Measurements from ENCODE around the gene CCDC24. TPM values are rescaled to one million over a fixed set of nuclear protein-coding genes. Genes with fewer than 3 reads are reported as not detected.

The CCDC24 gene
- total RNA-seq, 1 donor from 2014 or later, result 1.4 TPM

GRCh38 chr1:44031252-44032169 lies 40.1 kb downstream of the CCDC24 start, which contains the start of gene SLC6A9:
SLC6A9 (minus strand) TSS chr1:44031462; CDS start chr1:44024277, 7,185 bp downstream.
- Histone ChIP-seq H3K27ac (replicated peaks) (peak within 1 kb of the TSS; percentile 78), H3K27me3 (ENCODE audit: low read depth) (no peaks in the 10 kb centered on the region), H3K4me3 (peak within 1 kb of the TSS; percentile 93), H3K9me3 (replicated peaks) (no peaks in the 10 kb centered on the region), H3K4me1 (peaks cover 46% of the 10 kb centered on the region), H3K36me3 (no peaks in the 10 kb centered on the region)
- intact Hi-C loops (cut with micrococcal nuclease), result no loop called here
- peak; percentile 33 for DNase-seq
- TF ChIP-seq, protein P1, sequence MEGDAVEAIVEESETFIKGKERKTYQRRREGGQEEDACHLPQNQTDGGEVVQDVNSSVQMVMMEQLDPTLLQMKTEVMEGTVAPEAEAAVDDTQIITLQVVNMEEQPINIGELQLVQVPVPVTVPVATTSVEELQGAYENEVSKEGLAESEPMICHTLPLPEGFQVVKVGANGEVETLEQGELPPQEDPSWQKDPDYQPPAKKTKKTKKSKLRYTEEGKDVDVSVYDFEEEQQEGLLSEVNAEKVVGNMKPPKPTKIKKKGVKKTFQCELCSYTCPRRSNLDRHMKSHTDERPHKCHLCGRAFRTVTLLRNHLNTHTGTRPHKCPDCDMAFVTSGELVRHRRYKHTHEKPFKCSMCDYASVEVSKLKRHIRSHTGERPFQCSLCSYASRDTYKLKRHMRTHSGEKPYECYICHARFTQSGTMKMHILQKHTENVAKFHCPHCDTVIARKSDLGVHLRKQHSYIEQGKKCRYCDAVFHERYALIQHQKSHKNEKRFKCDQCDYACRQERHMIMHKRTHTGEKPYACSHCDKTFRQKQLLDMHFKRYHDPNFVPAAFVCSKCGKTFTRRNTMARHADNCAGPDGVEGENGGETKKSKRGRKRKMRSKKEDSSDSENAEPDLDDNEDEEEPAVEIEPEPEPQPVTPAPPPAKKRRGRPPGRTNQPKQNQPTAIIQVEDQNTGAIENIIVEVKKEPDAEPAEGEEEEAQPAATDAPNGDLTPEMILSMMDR (IDR thresholded peaks at IDR 0.05; ENCODE audit: borderline replicate concordance), result no peak

GRCh38 chr1:44032170-44032790 lies 40.9 kb downstream of the CCDC24 start:
- Histone ChIP-seq H3K9me3 (replicated peaks) (no peaks in the 10 kb centered on the region), H3K27ac (replicated peaks) (peak overlapping the region; percentile 12), H3K36me3 (no peaks in the 10 kb centered on the region), H3K27me3 (ENCODE audit: low read depth) (no peaks in the 10 kb centered on the region), H3K4me3 (no peak overlapping the region), H3K4me1 (peaks cover 51% of the 10 kb centered on the region)
- intact Hi-C loops (cut with micrococcal nuclease), result no loop called here
- TF ChIP-seq, protein P1 (IDR thresholded peaks at IDR 0.05; ENCODE audit: borderline replicate concordance), result no peak
- DNase-seq, result no peak

GRCh38 chr1:44033041-44033575 lies 41.7 kb downstream of the CCDC24 start:
- H3K4me3 ChIP-seq, result no peak overlapping the region
- H3K27ac ChIP-seq (replicated peaks), result no peak overlapping the region
- no peaks in the 10 kb centered on the region for H3K9me3 ChIP-seq (replicated peaks)
- DNase-seq, result no peak
- peaks cover 51% of the 10 kb centered on the region for H3K4me1 ChIP-seq
- no peaks in the 10 kb centered on the region for H3K27me3 ChIP-seq (ENCODE audit: low read depth)
- no peaks in the 10 kb centered on the region for H3K36me3 ChIP-seq
- TF ChIP-seq, protein P1 (IDR thresholded peaks at IDR 0.05; ENCODE audit: borderline replicate concordance), result no peak
- intact Hi-C loops (cut with micrococcal nuclease), result no loop called here

DNA sequence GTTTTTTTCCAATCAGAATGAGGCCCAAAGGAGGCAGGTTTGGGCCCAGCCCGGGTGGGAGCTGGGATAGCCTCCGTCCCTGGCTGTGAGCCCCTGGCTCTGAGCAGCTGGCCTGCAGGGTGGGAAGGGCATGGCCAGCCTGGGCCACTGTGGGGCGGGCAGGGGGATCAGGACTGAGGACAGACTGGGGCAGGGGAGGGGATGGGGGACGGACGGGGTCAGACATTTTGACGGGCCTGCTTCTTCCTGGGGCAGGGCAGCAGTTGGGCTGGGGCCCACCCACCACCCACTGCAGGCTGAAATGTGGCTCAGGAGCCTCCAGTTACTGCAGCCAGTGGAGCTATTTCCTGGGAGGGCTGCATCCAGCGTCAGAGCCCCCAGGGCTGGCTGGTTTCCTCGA lies 42.4 kb downstream of the CCDC24 start:
- Histone ChIP-seq H3K36me3 (no peaks in the 10 kb centered on the region), H3K27ac (replicated peaks) (no peak overlapping the region), H3K9me3 (replicated peaks) (no peaks in the 10 kb centered on the region), H3K4me1 (peaks cover 51% of the 10 kb centered on the region), H3K4me3 (no peak overlapping the region), H3K27me3 (ENCODE audit: low read depth) (no peaks in the 10 kb centered on the region)
- intact Hi-C loops (cut with micrococcal nuclease), result no loop called here
- no peak for DNase-seq
- TF ChIP-seq, protein P1 (IDR thresholded peaks at IDR 0.05; ENCODE audit: borderline replicate concordance), result no peak

GRCh38 chr1:44034423-44034822 lies 43.0 kb downstream of the CCDC24 start:
- H3K9me3 ChIP-seq (replicated peaks), result no peaks in the 10 kb centered on the region
- H3K27ac ChIP-seq (replicated peaks), result no peak overlapping the region
- peaks cover 45% of the 10 kb centered on the region for H3K4me1 ChIP-seq
- H3K36me3 ChIP-seq, result no peaks in the 10 kb centered on the region
- intact Hi-C loops (cut with micrococcal nuclease), result no loop called here
- no peak for DNase-seq
- no peaks in the 10 kb centered on the region for H3K27me3 ChIP-seq (ENCODE audit: low read depth)
- TF ChIP-seq, protein P1 (IDR thresholded peaks at IDR 0.05; ENCODE audit: borderline replicate concordance), result no peak
- no peak overlapping the region for H3K4me3 ChIP-seq

All from left ventricle myocardium inferior (tissue), 1 donor.